PC-3 (cell line): ENCODE data around the gene PRKCE. TPM values are rescaled to one million over a fixed set of nuclear protein-coding genes. Genes with fewer than 3 reads are reported as not detected.

Experiments used
- ATAC-seq: fragments of 200-7000 bp; cut with Tn5 transposase; 2 replicates; pipeline ENCODE4 v1.9.1; 2020; ENCODE audit warnings: mild to moderate bottlenecking, moderate library complexity
- BruUV-seq: library from RNA; stranded (reverse); fragments of 400-500 nt; replicated peaks from 2 replicates; lab custom pipeline; 2021; lab: Mats Ljungman, UMichigan
- CTCF ChIA-PET: fragments of 300-600 bp; sonication (Branson Sonifier 250); formaldehyde crosslinking; loops from one replicate; lab custom pipeline; 2022; ENCODE audit warnings: antibody characterized with exemption; lab: Charles Lee
- POLR2A ChIA-PET: fragments of 300-600 bp; sonication (Branson Sonifier 250); formaldehyde crosslinking; loops from one replicate; lab custom pipeline; 2022; ENCODE audit warnings: antibody characterized with exemption; ENCODE audit not compliant: unreplicated experiment; lab: Charles Lee
- DNase-seq: peaks from one replicate; pipeline ENCODE4 v3.0.0-alpha.2; 2015
- H2AFZ ChIP-seq: fragments of 300-600 bp; sonication (generic); 2 replicates; pipeline ENCODE4 v1.6.0; 2016; ENCODE audit warnings: antibody characterized with exemption, low read length
- H3F3A ChIP-seq: fragments of 300-600 bp; sonication (generic); one replicate; pipeline ENCODE4 v1.6.0; 2017; ENCODE audit warnings: antibody characterized with exemption, low read length, control low read depth, mild to moderate bottlenecking; ENCODE audit not compliant: unreplicated experiment
- H3K27ac ChIP-seq: fragments of 300-600 bp; sonication (generic); 2 replicates; pipeline ENCODE4 v1.5.1; 2016; ENCODE audit warnings: mild to moderate bottlenecking, low read length
- H3K27me3 ChIP-seq: fragments of 300-600 bp; sonication (generic); 2 replicates; pipeline ENCODE4 v1.6.1; 2016; ENCODE audit warnings: low read length, mixed read lengths
- H3K36me3 ChIP-seq: fragments of 300-600 bp; sonication (generic); 2 replicates; pipeline ENCODE4 v1.6.1; 2016; ENCODE audit warnings: low read depth, mixed run types, low read length, mixed read lengths
- H3K4me1 ChIP-seq: fragments of 300-600 bp; sonication (generic); 2 replicates; pipeline ENCODE4 v1.5.1; 2016; ENCODE audit warnings: low read length; ENCODE audit not compliant: insufficient read depth
- H3K4me2 ChIP-seq: fragments of 300-600 bp; sonication (generic); 2 replicates; pipeline ENCODE4 v1.6.0; 2016; ENCODE audit warnings: low read length
- H3K4me3 ChIP-seq: fragments of 300-600 bp; sonication (generic); 2 replicates; pipeline ENCODE4 v1.5.1; 2016; ENCODE audit warnings: mild to moderate bottlenecking, low read length, mixed read lengths
- H3K79me2 ChIP-seq: fragments of 300-600 bp; sonication (generic); 2 replicates; pipeline ENCODE4 v1.6.1; 2017; ENCODE audit warnings: low read length, mixed read lengths
- H3K9ac ChIP-seq: fragments of 300-600 bp; sonication (generic); 2 replicates; pipeline ENCODE4 v1.6.0; 2016; ENCODE audit warnings: mild to moderate bottlenecking, low read length
- H3K9me2 ChIP-seq: fragments of 300-600 bp; sonication (generic); replicated peaks from 2 replicates; pipeline ENCODE4 v1.6.1; 2016; ENCODE audit warnings: mixed run types, low read length, mixed read lengths
- H3K9me3 ChIP-seq: fragments of 300-600 bp; sonication (generic); 2 replicates; pipeline ENCODE4 v1.6.1; 2016; ENCODE audit warnings: low read length, mixed read lengths
- H4K20me1 ChIP-seq: fragments of 300-600 bp; sonication (generic); 2 replicates; pipeline ENCODE4 v1.6.1; 2016; ENCODE audit warnings: low read length, mixed read lengths
- EZH2 ChIP-seq: fragments of 300-600 bp; sonication (generic); IDR thresholded peaks from one replicate; pipeline ENCODE4 v1.6.1; 2017; ENCODE audit warnings: antibody characterized with exemption, mild to moderate bottlenecking, low read length; ENCODE audit not compliant: unreplicated experiment
- EZH2phosphoT487 ChIP-seq: fragments of 300-600 bp; sonication (generic); IDR thresholded peaks from 2 replicates; pipeline ENCODE4 v1.6.1; 2018; ENCODE audit warnings: mild to moderate bottlenecking, antibody characterized with exemption, low read length, borderline replicate concordance
- intact Hi-C: fragments of 100-400 bp; cut with micrococcal nuclease; formaldehyde crosslinking; loops from 2 replicates; pipeline ENCODE4 v1.9.0; 2023
- total RNA-seq: library from RNA; depleted of rRNA; stranded (reverse); fragments of >200 nt; gene quantifications from 2 replicates; pipeline ENCODE4 v1.2.3, GENCODE V29; 2014
- TF ChIP-seq, protein P1 (sequence below): fragments of 300-600 bp; sonication (generic); conservative IDR thresholded peaks from 2 replicates; pipeline ENCODE4 v1.5.1; 2017; ENCODE audit warnings: antibody characterized with exemption, low read depth, mild to moderate bottlenecking, low read length

PRKCE gene
- total RNA-seq, 1 experiment from 2014 or later, result 7.0 TPM

- Histone ChIP-seq H4K20me1 (no peaks in the 10 kb centered on the region), H3F3A (no peaks in the 10 kb centered on the region), H3K9me2 (no peaks in the 10 kb centered on the region), H3K79me2 (no peaks in the 10 kb centered on the region), H3K27me3 (no peaks in the 10 kb centered on the region), H3K9ac (no peak overlapping the region), H3K4me1 (peaks cover 29% of the 10 kb centered on the region), H3K4me3 (no peak overlapping the region), H3K9me3 (no peaks in the 10 kb centered on the region), H3K27ac (no peak overlapping the region), H2AFZ (no peak overlapping the region), H3K4me2 (no peak overlapping the region), H3K36me3 (no peaks in the 10 kb centered on the region)
- ChIA-PET CTCF (no interaction called here), POLR2A (no interaction called here)
- ATAC-seq (no peak), DNase-seq (no peak)
- BruUV-seq, result no TSS peak
- TF ChIP-seq EZH2 (no peak), EZH2phosphoT487 (no peak)
- TF ChIP-seq, protein P1, sequence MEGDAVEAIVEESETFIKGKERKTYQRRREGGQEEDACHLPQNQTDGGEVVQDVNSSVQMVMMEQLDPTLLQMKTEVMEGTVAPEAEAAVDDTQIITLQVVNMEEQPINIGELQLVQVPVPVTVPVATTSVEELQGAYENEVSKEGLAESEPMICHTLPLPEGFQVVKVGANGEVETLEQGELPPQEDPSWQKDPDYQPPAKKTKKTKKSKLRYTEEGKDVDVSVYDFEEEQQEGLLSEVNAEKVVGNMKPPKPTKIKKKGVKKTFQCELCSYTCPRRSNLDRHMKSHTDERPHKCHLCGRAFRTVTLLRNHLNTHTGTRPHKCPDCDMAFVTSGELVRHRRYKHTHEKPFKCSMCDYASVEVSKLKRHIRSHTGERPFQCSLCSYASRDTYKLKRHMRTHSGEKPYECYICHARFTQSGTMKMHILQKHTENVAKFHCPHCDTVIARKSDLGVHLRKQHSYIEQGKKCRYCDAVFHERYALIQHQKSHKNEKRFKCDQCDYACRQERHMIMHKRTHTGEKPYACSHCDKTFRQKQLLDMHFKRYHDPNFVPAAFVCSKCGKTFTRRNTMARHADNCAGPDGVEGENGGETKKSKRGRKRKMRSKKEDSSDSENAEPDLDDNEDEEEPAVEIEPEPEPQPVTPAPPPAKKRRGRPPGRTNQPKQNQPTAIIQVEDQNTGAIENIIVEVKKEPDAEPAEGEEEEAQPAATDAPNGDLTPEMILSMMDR, result no peak
- intact Hi-C loops, result no loop called here
Observed at GRCh38 chr2:46170026-46170425, 518.6 kb downstream of the PRKCE start.

DNA sequence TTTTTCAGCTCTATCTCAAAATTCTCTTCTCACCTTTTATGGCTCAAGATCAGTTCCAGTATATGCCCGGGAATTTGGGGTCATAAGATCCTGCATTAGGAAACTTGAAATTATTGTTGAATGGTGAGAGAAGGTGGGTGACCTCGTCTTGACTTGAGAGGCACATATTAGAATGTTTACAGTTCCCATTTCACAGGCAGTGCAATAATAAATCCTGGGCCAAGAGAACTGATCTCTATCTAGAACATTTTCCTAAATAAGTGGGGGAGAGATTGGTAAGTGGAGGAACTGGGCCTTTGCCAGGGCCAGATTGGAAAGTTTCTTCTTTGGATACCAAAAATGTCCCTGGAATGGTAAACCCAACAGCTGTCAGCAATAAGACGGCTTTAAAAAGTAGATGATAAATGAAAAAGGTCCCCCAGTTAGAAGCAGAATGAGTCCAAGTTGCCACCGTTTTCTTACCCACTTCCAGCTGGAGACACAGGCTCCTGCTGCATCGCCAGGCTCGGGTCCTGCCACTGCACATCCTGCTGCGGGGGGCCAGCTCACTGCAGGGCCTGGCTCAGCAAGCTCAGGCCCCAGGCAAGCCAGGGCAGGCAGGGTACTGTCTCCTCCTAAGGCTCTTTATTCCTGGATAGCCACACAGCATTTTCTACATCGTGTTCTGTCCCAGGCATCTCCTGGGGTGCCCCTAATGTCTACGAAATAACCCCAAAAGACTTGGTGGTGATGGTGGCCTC lies 519.3 kb downstream of the PRKCE start:
- Histone ChIP-seq H3K4me1 (peaks cover 21% of the 10 kb centered on the region), H3F3A (no peaks in the 10 kb centered on the region), H3K27me3 (no peaks in the 10 kb centered on the region), H3K27ac (peak overlapping the region; percentile 63), H3K9ac (no peak overlapping the region), H3K9me3 (no peaks in the 10 kb centered on the region), H4K20me1 (no peaks in the 10 kb centered on the region), H2AFZ (no peak overlapping the region), H3K9me2 (no peaks in the 10 kb centered on the region), H3K4me3 (no peak overlapping the region), H3K36me3 (no peaks in the 10 kb centered on the region), H3K79me2 (no peaks in the 10 kb centered on the region), H3K4me2 (peak overlapping the region; percentile 53; the same call in 1 of the 2 replicates)
- no TSS peak for BruUV-seq
- DNase-seq, result no peak
- ATAC-seq, result no peak
- ChIA-PET POLR2A (no interaction called here), CTCF (interaction anchor here (1.0 kb wide), 1 partner anchor 108 kb away, joined by 3 read pairs; no protein-coding TSS in a partner anchor)
- TF ChIP-seq, protein P1, result no peak
- TF ChIP-seq EZH2phosphoT487 (no peak), EZH2 (no peak)
- intact Hi-C loops, result no loop called here

GRCh38 chr2:46171411-46171953 lies 520.0 kb downstream of the PRKCE start:
- peaks cover 19% of the 10 kb centered on the region for H3K4me1 ChIP-seq
- intact Hi-C loops, result no loop called here
- H3K4me3 ChIP-seq, result no peak overlapping the region

More at GRCh38 chr2:46171411-46171953, 520.0 kb downstream of the PRKCE start:
- no TSS peak for BruUV-seq
- peak overlapping the region; percentile 63 for H3K27ac ChIP-seq
- ChIA-PET POLR2A (no interaction called here), CTCF (interaction anchor here (0.6 to 1.0 kb wide), 2 partner anchors 109 to 123 kb away, joined by 3 read pairs; no protein-coding TSS in a partner anchor)
- no peaks in the 10 kb centered on the region for H3F3A ChIP-seq
- no peaks in the 10 kb centered on the region for H3K36me3 ChIP-seq
- peak; percentile 98 for ATAC-seq
- no peaks in the 10 kb centered on the region for H3K9me3 ChIP-seq
- no peak overlapping the region for H2AFZ ChIP-seq
- peak overlapping the region; percentile 53 for H3K4me2 ChIP-seq
- H3K9ac ChIP-seq, result no peak overlapping the region; the same call in 1 of the 2 replicates
- no peaks in the 10 kb centered on the region for H3K79me2 ChIP-seq
- no peaks in the 10 kb centered on the region for H3K27me3 ChIP-seq
- H4K20me1 ChIP-seq, result no peaks in the 10 kb centered on the region
- peak; percentile 83 for DNase-seq
- no peaks in the 10 kb centered on the region for H3K9me2 ChIP-seq
- TF ChIP-seq EZH2 (no peak), EZH2phosphoT487 (no peak)
- TF ChIP-seq, protein P1, result no peak
